ENCODE results near the gene AKAP14.
"Not testable (repeated sequence)": the region's sequence is repeated elsewhere in the genome, so short reads cannot be mapped to it uniquely, and the experiment has no call there.

The AKAP14 gene

DNA sequence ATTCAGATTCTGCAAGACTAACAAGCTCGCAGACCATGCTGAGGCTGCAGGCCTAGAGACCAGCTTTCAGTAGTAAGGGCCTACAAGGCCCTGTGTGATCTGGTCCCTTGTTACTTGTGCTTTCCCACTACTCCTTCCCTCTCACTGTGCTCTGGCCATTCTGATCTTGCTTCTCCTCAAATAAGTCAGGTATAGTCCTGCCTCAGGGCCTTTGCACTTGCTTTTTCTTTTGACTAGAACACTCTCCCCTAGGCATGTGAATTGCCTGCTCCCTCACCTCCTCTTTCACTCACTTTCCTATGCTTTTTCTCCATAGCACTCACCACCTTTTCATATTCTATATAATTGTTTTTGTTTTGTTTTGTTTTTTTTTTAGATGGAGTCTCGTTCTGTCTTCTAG is 22.2 kb downstream of the AKAP14 start:
- Histone ChIP-seq H3K79me2 (ENCODE audit: insufficient read depth, low read length) (no peaks in the 10 kb centered on the region), H3K36me3 (ENCODE audit: insufficient read depth, low read length) (no peaks in the 10 kb centered on the region), H3K4me2 (ENCODE audit: low read depth, low read length, poor library complexity, severe bottlenecking) (no peak overlapping the region), H3K27me3 (ENCODE audit: insufficient read depth, low read length, poor library complexity, severe bottlenecking) (no peaks in the 10 kb centered on the region), H3F3A (ENCODE audit: low read depth) (no peaks in the 10 kb centered on the region), H2AFZ (ENCODE audit: low read length) (no peak overlapping the region), H3K4me3 (ENCODE audit: low read length, poor library complexity, severe bottlenecking) (no peak overlapping the region), H3K4me1 (ENCODE audit: insufficient read depth, low read length, poor library complexity, severe bottlenecking) (no peaks in the 10 kb centered on the region), H4K20me1 (ENCODE audit: insufficient read depth, low read length, poor library complexity, severe bottlenecking) (no peaks in the 10 kb centered on the region), H3K9me2 (replicated peaks; ENCODE audit: low read depth, low read length) (no peaks in the 10 kb centered on the region), H3K9ac (ENCODE audit: low read depth, low read length, poor library complexity, severe bottlenecking) (no peak overlapping the region), H3K9me3 (ENCODE audit: insufficient read depth, low read depth, low read length) (no peaks in the 10 kb centered on the region)
- TF ChIP-seq, protein P1, sequence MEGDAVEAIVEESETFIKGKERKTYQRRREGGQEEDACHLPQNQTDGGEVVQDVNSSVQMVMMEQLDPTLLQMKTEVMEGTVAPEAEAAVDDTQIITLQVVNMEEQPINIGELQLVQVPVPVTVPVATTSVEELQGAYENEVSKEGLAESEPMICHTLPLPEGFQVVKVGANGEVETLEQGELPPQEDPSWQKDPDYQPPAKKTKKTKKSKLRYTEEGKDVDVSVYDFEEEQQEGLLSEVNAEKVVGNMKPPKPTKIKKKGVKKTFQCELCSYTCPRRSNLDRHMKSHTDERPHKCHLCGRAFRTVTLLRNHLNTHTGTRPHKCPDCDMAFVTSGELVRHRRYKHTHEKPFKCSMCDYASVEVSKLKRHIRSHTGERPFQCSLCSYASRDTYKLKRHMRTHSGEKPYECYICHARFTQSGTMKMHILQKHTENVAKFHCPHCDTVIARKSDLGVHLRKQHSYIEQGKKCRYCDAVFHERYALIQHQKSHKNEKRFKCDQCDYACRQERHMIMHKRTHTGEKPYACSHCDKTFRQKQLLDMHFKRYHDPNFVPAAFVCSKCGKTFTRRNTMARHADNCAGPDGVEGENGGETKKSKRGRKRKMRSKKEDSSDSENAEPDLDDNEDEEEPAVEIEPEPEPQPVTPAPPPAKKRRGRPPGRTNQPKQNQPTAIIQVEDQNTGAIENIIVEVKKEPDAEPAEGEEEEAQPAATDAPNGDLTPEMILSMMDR (conservative IDR thresholded peaks at IDR 0.05; ENCODE audit: low read length): no peak
- no peak for TF ChIP-seq EZH2phosphoT487 (IDR thresholded peaks at IDR 0.05; ENCODE audit: borderline replicate concordance)

DNA sequence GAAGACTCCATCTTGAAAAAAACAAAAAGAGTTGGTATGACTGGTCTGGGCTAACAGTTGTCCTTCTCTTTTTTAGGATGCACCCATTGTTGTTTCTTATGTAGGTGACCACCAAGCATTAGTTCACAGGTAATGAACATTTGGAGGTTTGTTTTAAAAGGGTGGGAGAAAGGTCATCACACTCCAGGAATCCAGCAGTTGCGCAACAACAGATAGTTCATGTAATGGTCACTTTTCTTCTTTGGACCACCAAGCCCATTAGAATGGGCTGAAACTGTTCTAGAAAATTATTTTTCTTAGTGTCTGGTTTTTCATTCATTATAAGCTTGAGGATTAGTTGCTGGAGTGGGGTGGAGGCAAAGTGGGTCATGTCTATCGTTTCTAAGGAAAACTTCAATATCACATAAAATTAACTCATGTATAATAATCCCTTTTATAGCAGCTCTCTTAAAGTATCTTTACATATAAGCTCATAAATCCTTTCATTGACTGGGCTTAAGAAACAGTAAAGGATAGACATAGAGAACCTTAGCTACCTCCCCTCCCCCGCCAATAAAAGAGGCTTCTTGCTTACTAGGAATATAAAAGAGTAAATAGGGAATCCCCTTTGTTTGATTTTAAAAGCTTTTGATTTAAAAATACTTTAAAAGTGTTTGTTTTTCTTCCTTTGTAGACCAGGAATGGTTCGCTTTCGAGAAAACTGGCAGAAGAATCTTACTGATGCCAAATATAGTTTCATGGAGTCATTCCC is 24.3 kb downstream of the AKAP14 start:
- Histone ChIP-seq H3K4me1 (ENCODE audit: insufficient read depth, low read length, poor library complexity, severe bottlenecking) (no peaks in the 10 kb centered on the region), H2AFZ (ENCODE audit: low read length) (no peak overlapping the region), H4K20me1 (ENCODE audit: insufficient read depth, low read length, poor library complexity, severe bottlenecking) (no peaks in the 10 kb centered on the region)

DNA sequence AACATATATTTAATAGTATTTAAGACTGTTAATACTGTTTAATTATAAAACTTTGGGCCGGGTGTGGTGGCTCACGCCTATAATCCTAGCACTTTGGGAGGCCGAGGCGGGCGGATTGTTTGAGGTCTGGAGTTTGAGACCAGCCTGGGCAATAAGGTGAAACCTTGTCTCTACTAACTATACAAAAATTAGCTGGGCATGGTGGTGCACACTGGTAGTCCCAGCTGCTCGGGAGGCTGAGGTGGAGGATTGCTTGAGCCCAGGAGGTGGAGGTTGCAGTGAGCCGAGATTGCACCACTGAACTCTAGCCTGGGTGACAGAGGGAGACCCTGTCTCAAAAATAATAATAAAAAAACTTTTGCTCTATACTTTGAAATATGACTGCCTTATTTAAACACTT is 26.7 kb downstream of the AKAP14 start:
- H3K4me3 ChIP-seq (ENCODE audit: low read length, poor library complexity, severe bottlenecking); H3K9me3 ChIP-seq (ENCODE audit: insufficient read depth, low read depth, low read length); H3K9ac ChIP-seq (ENCODE audit: low read depth, low read length, poor library complexity, severe bottlenecking); H3K9me2 ChIP-seq (replicated peaks; ENCODE audit: low read depth, low read length); H4K20me1 ChIP-seq (ENCODE audit: insufficient read depth, low read length, poor library complexity, severe bottlenecking); H3K4me1 ChIP-seq (ENCODE audit: insufficient read depth, low read length, poor library complexity, severe bottlenecking); H3K27me3 ChIP-seq (ENCODE audit: insufficient read depth, low read length, poor library complexity, severe bottlenecking); H3F3A ChIP-seq (ENCODE audit: low read depth); H3K79me2 ChIP-seq (ENCODE audit: insufficient read depth, low read length); H3K4me2 ChIP-seq (ENCODE audit: low read depth, low read length, poor library complexity, severe bottlenecking); H2AFZ ChIP-seq (ENCODE audit: low read length); H3K36me3 ChIP-seq (ENCODE audit: insufficient read depth, low read length): not testable (repeated sequence)

More for the DNA sequence above, 24.3 kb downstream of the AKAP14 start:
- Histone ChIP-seq H3K36me3 (ENCODE audit: insufficient read depth, low read length) (no peaks in the 10 kb centered on the region), H3K27me3 (ENCODE audit: insufficient read depth, low read length, poor library complexity, severe bottlenecking) (no peaks in the 10 kb centered on the region), H3K9ac (ENCODE audit: low read depth, low read length, poor library complexity, severe bottlenecking) (no peak overlapping the region), H3K4me3 (ENCODE audit: low read length, poor library complexity, severe bottlenecking) (no peak overlapping the region), H3K79me2 (ENCODE audit: insufficient read depth, low read length) (no peaks in the 10 kb centered on the region), H3K9me3 (ENCODE audit: insufficient read depth, low read depth, low read length) (no peaks in the 10 kb centered on the region), H3K4me2 (ENCODE audit: low read depth, low read length, poor library complexity, severe bottlenecking) (no peak overlapping the region), H3F3A (ENCODE audit: low read depth) (no peaks in the 10 kb centered on the region), H3K9me2 (replicated peaks; ENCODE audit: low read depth, low read length) (no peaks in the 10 kb centered on the region)
- TF ChIP-seq, protein P1 (conservative IDR thresholded peaks at IDR 0.05; ENCODE audit: low read length): no peak
- no peak for TF ChIP-seq EZH2phosphoT487 (IDR thresholded peaks at IDR 0.05; ENCODE audit: borderline replicate concordance)

Measured in Loucy (cell line).